Measurements from ENCODE around the gene CCDC148. TPM values are rescaled to one million over a fixed set of nuclear protein-coding genes. Genes with fewer than 3 reads are reported as not detected.

CCDC148 gene
- polyA plus RNA-seq, 3 donors: not detected

GRCh38 chr2:158251356-158251755 is 205.2 kb downstream of the CCDC148 start:
- intact Hi-C loops (cut with micrococcal nuclease): no loop called here
- no peaks in the 10 kb centered on the region for H3K9me3 Mint-ChIP-seq
- Histone ChIP-seq H3K4me1 (ENCODE audit: control insufficient read depth in 1 of 2, insufficient read depth in 2 of 2, low read length in 2 of 2) (no peaks in the 10 kb centered on the region), H3K27me3 (ENCODE audit: control insufficient read depth in 2 of 2, insufficient read depth in 2 of 2, low read length in 2 of 2) (no peaks in the 10 kb centered on the region), H3K9ac (ENCODE audit: insufficient read depth, low read length, poor library complexity, severe bottlenecking) (no peak overlapping the region), H3K4me2 (replicated peaks; ENCODE audit: extremely low read depth, low read length, poor library complexity, severe bottlenecking) (no peak overlapping the region), H3K4me3 (replicated peaks in 1 of 3; ENCODE audit: low read depth in 2 of 3, low read length in 3 of 3) (no peak overlapping the region), H3K79me2 (ENCODE audit: insufficient read depth, low read length) (no peaks in the 10 kb centered on the region), H2AFZ (ENCODE audit: insufficient read depth, low read depth, low read length, poor library complexity, severe bottlenecking) (no peak overlapping the region), H3K27ac (ENCODE audit: low read depth in 1 of 2, low read length in 2 of 2) (no peak overlapping the region), H4K20me1 (ENCODE audit: insufficient read depth, low read length) (no peaks in the 10 kb centered on the region), H3K9me3 (replicated peaks in 1 of 2; ENCODE audit: control insufficient read depth in 1 of 2, insufficient read depth in 1 of 2, low read length in 2 of 2) (no peaks in the 10 kb centered on the region), H3K36me3 (replicated peaks in 1 of 2; ENCODE audit: control insufficient read depth in 1 of 2, insufficient read depth in 2 of 2, low read length in 2 of 2) (no peaks in the 10 kb centered on the region)
- TF ChIP-seq, protein P1, sequence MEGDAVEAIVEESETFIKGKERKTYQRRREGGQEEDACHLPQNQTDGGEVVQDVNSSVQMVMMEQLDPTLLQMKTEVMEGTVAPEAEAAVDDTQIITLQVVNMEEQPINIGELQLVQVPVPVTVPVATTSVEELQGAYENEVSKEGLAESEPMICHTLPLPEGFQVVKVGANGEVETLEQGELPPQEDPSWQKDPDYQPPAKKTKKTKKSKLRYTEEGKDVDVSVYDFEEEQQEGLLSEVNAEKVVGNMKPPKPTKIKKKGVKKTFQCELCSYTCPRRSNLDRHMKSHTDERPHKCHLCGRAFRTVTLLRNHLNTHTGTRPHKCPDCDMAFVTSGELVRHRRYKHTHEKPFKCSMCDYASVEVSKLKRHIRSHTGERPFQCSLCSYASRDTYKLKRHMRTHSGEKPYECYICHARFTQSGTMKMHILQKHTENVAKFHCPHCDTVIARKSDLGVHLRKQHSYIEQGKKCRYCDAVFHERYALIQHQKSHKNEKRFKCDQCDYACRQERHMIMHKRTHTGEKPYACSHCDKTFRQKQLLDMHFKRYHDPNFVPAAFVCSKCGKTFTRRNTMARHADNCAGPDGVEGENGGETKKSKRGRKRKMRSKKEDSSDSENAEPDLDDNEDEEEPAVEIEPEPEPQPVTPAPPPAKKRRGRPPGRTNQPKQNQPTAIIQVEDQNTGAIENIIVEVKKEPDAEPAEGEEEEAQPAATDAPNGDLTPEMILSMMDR (IDR thresholded peaks at IDR 0.05): no peak
- no peaks in the 10 kb centered on the region for H3K4me1 Mint-ChIP-seq
- H3K27me3 Mint-ChIP-seq (ENCODE audit: low read depth in 3 of 3): no peaks in the 10 kb centered on the region
- no peak for DNase-seq
- H3K4me3 Mint-ChIP-seq: no peak overlapping the region
- H3K36me3 Mint-ChIP-seq: no peaks in the 10 kb centered on the region
- no CpG with 5 or more reads among the region's 3 CpGs for WGBS (ENCODE audit: insufficient coverage)
- no peak overlapping the region for H3K27ac Mint-ChIP-seq

GRCh38 chr2:158243392-158243791 is 213.2 kb downstream of the CCDC148 start:
- no peak overlapping the region for H3K27ac ChIP-seq (ENCODE audit: low read depth in 1 of 2, low read length in 2 of 2)
- H2AFZ ChIP-seq (ENCODE audit: insufficient read depth, low read depth, low read length, poor library complexity, severe bottlenecking): no peak overlapping the region
- H3K4me2 ChIP-seq (replicated peaks; ENCODE audit: extremely low read depth, low read length, poor library complexity, severe bottlenecking): no peak overlapping the region
- WGBS (ENCODE audit: insufficient coverage): 94% methylated on average over 3 of the region's 4 CpGs
- no peak overlapping the region for H3K4me3 Mint-ChIP-seq
- H3K4me1 Mint-ChIP-seq: no peaks in the 10 kb centered on the region
- H3K9ac ChIP-seq (ENCODE audit: insufficient read depth, low read length, poor library complexity, severe bottlenecking): no peak overlapping the region
- H3K79me2 ChIP-seq (ENCODE audit: insufficient read depth, low read length): no peaks in the 10 kb centered on the region
- peaks cover 0 to 4% (median 0%) of the 10 kb centered on the region in 3 donors for H3K27me3 Mint-ChIP-seq (ENCODE audit: low read depth in 3 of 3)
- no peaks in the 10 kb centered on the region for H3K36me3 Mint-ChIP-seq
- no peaks in the 10 kb centered on the region for H3K36me3 ChIP-seq (replicated peaks in 1 of 2; ENCODE audit: control insufficient read depth in 1 of 2, insufficient read depth in 2 of 2, low read length in 2 of 2)
- intact Hi-C loops (cut with micrococcal nuclease): no loop called here
- no peak overlapping the region for H3K4me3 ChIP-seq (replicated peaks in 1 of 3; ENCODE audit: low read depth in 2 of 3, low read length in 3 of 3)
- H4K20me1 ChIP-seq (ENCODE audit: insufficient read depth, low read length): no peaks in the 10 kb centered on the region
- no peak overlapping the region for H3K27ac Mint-ChIP-seq
- H3K27me3 ChIP-seq (ENCODE audit: control insufficient read depth in 2 of 2, insufficient read depth in 2 of 2, low read length in 2 of 2): no peaks in the 10 kb centered on the region
- H3K9me3 Mint-ChIP-seq: peaks cover 0 to 3% (median 0%) of the 10 kb centered on the region in 7 donors
- no peaks in the 10 kb centered on the region for H3K4me1 ChIP-seq (ENCODE audit: control insufficient read depth in 1 of 2, insufficient read depth in 2 of 2, low read length in 2 of 2)
- DNase-seq: no peak
- TF ChIP-seq, protein P1 (IDR thresholded peaks at IDR 0.05): no peak
- no peaks in the 10 kb centered on the region for H3K9me3 ChIP-seq (replicated peaks in 1 of 2; ENCODE audit: control insufficient read depth in 1 of 2, insufficient read depth in 1 of 2, low read length in 2 of 2)
